ENCODE measurements around the gene RNF169. TPM values are rescaled to one million over a fixed set of nuclear protein-coding genes. Genes with fewer than 3 reads are reported as not detected.
"Not testable (repeated sequence)": the region's sequence is repeated elsewhere in the genome, so short reads cannot be mapped to it uniquely, and the experiment has no call there.

The RNF169 gene
- total RNA-seq, 1 experiment from 2014 or later: 14.7 TPM

DNA sequence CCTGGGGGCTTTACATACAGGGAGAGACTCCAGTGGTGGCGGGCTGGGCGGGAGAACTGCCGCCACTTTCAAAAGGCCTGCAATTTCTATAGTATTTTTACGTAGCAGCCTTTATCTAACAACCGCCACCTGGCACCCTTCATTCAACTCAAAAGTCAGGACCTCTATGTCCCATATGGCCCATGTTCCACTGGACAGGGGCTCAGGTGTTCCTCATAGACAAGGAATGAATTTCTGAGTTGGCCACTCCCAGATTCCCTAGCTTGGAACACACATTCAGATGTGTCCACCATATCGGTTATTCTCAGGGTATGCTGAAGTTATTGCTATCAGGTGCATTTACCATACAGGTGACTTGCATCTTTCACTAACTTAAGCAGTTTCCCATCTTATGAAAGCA lies 29.9 kb downstream of the RNF169 start:
- in situ Hi-C loops (cut with HindIII; ENCODE audit: low pct_unique_long_range_greater_than_20kb, low sequenced_read_pairs): no loop called here
- DNase-seq (ENCODE audit: low read depth, low spot score): no peak

DNA sequence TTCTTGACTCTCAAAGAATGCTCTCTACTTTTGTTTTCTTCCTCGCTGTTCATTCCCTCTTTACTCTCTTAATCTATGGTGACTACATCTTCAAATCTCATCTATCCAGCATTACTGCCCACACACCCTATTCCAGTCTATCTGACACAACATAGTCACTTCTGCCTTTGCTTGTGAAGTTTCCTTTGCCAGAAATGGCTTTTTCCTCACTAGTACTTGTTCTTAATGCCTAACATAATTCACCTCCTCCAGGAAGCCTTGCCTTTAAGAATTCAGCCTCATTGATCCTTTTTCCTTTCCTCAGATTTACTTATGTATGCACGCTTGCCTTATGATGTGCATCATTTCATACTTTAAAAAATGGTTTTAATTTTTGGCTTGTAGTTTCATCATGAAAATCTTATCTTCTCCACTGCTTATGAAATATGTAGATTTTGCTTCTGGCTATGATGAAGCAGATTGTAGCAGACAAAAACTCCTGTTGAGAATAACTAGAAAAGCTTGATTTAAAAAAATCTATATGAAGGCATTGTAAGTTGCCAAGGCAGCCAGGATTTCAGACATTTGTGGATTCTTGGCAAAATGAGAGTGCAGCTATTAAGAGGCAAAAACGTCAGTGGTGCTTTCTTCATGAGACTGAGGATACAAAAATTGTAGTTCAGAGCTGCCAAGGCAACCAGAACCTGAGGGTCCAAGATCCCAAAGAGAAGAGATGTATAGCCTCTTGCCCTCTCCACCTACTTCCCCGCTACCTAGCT lies 31.8 kb downstream of the RNF169 start:
- DNase-seq (ENCODE audit: low read depth, low spot score): no peak
- in situ Hi-C loops (cut with HindIII; ENCODE audit: low pct_unique_long_range_greater_than_20kb, low sequenced_read_pairs): no loop called here

DNA sequence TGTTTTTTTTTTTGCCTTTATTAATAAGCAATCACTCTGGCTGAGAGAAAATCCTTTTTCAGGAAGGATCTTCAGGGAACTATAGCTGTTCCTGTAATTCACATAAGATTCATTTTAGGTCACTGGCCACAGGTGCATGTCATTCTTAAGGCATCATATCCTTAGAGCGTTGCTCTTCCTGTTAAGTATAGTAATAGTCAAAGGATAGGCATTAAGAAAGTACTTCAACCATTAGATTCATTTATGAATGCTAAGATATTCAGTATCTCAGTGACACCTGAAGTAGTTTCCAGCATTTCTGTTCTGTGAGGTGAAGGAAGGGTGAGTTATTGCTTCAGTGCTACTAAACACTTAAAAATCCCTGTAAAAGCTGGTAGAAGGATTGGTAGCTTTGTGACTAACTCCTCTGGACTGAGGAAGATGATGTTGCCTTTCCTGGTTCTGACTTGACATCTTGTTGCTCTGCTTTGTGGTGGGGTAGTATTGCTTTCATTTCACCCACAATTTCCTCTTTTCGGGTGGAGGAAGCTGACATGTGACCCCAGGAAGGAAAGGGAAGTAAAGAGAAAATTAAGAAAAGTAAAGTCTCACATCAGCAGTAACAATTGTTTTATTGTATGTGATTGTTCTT lies 34.7 kb downstream of the RNF169 start:
- in situ Hi-C loops (cut with HindIII; ENCODE audit: low pct_unique_long_range_greater_than_20kb, low sequenced_read_pairs): no loop called here
- DNase-seq (ENCODE audit: low read depth, low spot score): no peak

DNA sequence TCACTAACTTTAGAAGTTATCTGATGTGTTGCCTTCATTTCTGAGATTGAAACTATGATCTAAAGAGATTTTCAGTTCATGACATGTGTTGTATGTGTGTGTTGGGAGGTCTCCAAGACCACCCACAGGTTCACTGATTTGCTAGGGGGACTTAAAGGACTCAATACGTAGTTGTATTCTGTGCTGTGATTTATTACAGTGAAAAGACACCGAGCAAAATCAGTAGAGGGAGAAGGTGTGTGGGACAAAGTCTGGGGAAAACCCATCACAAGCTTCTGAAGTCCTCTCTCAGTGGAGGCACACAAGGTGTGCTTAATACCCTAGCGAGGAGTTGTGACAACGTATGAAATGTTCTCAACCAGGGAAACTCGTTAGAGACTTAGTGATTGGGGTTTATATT lies 35.6 kb downstream of the RNF169 start:
- no peak for DNase-seq (ENCODE audit: low read depth, low spot score)
- in situ Hi-C loops (cut with HindIII; ENCODE audit: low pct_unique_long_range_greater_than_20kb, low sequenced_read_pairs): no loop called here

DNA sequence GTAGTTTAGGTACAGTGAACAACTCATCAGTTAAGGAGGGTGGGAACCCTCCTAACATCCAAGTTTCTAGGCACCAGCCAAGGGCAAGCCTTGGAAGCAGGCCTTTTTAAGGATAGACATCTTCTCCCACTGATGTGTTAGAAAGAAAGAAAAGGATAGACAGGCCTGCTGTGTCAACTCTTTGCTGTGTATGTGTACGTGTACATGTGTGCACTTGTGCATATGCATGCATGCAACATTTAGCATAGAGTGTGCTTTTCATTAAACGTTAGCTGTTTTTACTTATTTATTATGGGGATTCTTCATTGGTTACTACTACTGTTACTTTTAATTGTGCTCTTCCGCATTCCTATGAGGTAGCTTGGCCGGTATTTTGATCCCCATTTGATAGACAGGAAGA lies 36.1 kb downstream of the RNF169 start:
- in situ Hi-C loops (cut with HindIII; ENCODE audit: low pct_unique_long_range_greater_than_20kb, low sequenced_read_pairs): no loop called here
- DNase-seq (ENCODE audit: low read depth, low spot score): no peak

DNA sequence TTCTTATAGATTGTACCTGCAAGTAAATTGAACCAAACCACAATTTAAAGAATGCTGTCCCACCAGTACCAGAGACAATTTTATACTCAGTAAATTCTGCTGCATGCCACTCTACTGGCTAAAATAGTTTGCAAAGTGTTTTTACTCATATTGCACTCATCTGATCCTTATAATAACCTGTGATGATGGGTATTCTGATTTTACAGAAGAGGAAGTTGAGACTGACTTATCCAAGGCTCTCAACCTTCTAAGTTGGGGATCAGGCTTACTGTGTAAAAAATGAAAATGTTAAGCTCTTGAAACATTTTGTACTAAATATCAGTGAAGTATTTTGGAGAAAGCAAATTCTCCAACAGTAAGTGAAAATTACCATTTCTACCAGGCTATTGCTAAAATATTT lies 37.9 kb downstream of the RNF169 start:
- in situ Hi-C loops (cut with HindIII; ENCODE audit: low pct_unique_long_range_greater_than_20kb, low sequenced_read_pairs): no loop called here
- DNase-seq (ENCODE audit: low read depth, low spot score): no peak

DNA sequence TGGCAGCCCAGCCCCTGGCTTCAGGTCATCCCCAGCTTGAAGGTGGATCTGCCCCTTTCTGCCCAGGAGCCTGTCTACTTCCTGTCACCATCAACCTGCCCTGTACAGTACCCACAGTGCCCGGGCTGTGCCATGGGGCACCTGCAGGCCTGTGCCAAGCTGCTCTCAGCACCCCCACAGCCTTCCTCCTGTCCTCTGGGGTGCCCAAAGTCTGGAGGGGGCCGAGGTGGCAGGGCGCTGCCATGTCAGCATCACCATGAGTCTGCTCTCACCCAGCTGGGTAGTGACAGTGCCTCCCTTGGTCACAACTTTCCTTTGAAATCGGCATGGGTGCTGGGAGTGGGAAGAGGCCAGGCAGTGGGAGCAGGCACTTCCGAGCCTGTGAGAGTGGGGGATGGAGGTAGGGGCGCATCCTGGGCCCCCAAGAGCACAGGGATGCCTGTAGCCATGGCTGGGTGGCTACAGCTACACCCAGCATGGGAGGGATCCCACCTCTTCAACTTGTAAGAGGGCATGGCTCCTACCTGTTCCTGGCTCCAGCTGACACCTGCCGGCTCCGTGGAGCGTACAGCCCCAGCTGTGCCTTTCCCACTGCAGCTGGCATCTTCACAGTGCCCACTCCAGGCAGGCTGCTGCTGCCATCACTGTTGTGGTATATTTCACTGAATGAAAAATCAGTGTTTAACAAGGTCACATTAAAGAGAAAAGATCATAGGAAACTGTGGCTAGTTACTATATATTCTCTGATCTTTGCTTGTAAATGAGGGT lies 42.9 kb downstream of the RNF169 start:
- in situ Hi-C loops (cut with HindIII; ENCODE audit: low pct_unique_long_range_greater_than_20kb, low sequenced_read_pairs): no loop called here
- DNase-seq (ENCODE audit: low read depth, low spot score): no peak

DNA sequence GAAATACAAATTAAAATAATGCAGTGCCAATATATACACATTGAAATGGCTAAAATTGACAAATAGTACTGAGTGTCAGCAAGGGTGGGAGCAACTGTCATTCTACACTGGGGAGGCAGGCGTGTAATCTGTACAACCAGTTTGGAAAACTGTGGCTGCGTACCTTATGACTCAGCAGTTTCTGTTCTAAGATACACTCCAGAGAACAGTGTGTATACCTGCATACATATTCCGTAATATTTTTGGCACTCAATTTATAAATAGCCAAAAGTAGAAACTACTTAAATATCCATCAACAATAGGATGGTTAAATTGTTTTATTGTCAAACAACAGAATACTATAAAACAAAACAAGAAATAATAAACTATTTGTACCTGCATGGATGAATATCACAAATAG lies 57.6 kb downstream of the RNF169 start:
- no peak for DNase-seq (ENCODE audit: low read depth, low spot score)
- in situ Hi-C loops (cut with HindIII; ENCODE audit: low pct_unique_long_range_greater_than_20kb, low sequenced_read_pairs): no loop called here

DNA sequence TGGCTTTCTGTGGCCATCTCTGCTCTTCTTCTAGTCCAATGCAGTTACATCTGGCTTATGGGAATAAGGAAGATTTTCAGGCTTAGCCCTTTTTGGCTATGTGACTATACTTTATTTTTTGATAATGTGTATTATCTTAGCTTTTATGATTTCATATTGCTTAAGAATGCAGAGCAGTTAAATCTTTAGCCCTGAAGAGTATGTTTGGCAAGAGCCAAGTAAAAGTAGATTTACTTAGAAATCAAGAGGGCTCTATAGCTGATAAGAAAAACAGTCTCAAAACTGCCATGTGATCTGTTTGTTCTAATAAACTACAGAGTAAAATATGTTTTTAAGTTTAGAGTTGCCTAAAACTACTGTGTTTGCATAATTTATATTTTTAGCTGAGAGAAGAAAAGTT lies 61.2 kb downstream of the RNF169 start:
- no peak for DNase-seq (ENCODE audit: low read depth, low spot score)
- in situ Hi-C loops (cut with HindIII; ENCODE audit: low pct_unique_long_range_greater_than_20kb, low sequenced_read_pairs): no loop called here

DNA sequence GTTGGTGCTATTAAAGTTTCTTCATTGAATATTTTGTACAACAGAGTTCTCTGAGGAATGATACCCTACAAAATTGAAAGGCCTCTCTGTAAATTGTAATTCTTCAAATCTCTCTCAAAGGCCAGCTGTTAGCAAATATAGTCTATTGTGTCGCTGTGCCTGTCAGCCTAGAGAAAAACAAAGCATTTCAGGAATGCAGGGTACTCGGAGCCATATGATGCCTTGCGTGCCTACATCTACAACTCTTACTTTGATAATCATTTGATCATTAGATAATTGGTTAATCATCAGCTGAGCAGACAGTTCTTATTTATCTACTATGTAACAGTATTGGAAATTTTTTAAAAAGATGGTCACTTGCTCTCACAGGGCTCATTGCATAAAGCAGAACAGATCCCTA lies 67.3 kb downstream of the RNF169 start:
- in situ Hi-C loops (cut with HindIII; ENCODE audit: low pct_unique_long_range_greater_than_20kb, low sequenced_read_pairs): no loop called here
- DNase-seq (ENCODE audit: low read depth, low spot score): no peak

DNA sequence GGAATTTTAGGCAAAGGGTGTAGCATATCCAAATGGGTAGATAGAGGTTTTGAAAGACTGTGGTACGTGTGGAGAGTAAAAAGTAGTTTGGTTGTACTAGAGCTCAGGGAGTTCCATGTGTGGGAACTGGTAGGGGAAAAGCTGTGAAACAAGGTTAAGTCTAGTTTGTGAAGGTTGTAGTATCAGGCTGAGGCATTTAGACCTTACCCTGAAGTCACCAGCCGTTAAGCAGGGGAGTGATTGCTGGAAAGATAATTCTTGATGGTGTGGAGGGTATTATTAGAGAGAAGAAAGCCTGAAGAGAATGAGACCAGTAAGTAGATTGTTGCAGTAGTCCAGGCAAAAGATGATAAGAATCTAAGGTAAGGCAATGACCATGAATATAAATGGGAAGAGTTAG lies 68.0 kb downstream of the RNF169 start:
- DNase-seq (ENCODE audit: low read depth, low spot score): no peak
- in situ Hi-C loops (cut with HindIII; ENCODE audit: low pct_unique_long_range_greater_than_20kb, low sequenced_read_pairs): no loop called here

DNA sequence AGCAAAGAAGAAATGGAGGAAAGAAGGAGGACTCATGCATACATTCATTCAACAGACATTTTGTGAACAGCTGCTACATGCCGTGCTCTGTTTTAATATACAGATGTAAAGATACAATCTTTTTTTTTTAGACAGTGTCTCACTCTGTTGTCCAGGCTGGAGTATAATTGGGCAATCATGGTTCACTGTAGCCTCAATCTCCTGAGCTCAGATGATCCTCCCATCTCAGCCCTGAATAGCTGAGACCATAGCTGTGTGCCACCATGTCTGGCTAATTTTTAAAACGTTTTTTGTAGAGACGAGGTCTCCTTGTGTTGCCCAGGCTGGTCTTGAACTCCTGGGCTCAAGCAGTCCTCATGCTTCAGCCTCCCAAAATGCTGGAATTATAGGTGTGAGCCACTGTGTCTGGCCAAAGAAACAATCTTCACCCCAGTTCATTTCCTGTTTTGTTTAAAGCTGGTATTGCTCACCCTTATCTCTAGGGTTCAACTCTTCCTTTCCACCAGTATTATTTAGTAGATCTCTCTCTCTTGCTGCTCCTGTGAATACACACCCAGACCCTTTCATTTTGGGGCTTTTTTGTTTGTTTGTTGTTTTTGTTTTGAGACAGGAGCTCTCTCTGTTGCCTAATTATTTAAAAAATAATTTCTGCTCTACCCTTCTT lies 69.8 kb downstream of the RNF169 start:
- in situ Hi-C loops (cut with HindIII; ENCODE audit: low pct_unique_long_range_greater_than_20kb, low sequenced_read_pairs): no loop called here
- DNase-seq (ENCODE audit: low read depth, low spot score): no peak

DNA sequence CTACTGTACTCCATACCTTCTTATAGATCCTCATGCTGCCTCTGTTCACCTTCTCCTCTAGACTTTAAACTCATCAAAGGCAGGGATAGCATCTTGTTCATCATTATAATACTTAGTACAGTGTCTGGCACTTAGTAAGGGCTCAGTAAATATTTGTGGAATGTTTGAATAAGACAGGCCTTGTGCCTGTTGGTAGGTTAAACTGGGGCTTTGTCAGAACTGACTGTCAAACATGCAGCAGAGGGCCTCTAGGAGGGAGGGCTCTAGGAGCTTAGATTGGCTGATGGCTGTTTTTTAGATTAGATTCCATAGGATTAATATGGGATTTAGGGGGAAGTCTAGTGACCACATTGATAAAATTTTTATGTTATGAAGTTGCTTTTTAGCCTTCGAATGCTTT lies 70.8 kb downstream of the RNF169 start:
- no peak for DNase-seq (ENCODE audit: low read depth, low spot score)
- in situ Hi-C loops (cut with HindIII; ENCODE audit: low pct_unique_long_range_greater_than_20kb, low sequenced_read_pairs): no loop called here

DNA sequence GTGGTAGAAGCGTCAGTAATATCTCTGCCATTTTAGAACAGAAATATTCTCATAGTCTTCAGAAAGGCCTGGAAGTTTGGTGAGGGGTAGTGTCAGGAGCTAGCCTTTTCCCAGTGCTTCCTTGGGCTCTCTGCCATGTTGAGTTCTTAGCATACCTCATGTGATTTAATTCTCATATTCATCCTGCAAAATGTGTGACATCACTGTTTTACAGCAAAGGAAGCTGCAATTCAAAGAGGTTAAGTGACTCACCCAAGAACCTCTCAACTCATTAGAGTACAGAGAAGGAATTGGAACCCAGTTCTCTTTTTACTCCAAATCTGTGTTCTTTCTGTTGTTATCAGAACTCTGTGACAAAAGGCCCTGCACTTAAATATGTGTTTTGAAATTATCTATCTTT lies 72.1 kb downstream of the RNF169 start:
- in situ Hi-C loops (cut with HindIII; ENCODE audit: low pct_unique_long_range_greater_than_20kb, low sequenced_read_pairs): no loop called here
- peak; percentile 50 for DNase-seq (ENCODE audit: low read depth, low spot score)

DNA sequence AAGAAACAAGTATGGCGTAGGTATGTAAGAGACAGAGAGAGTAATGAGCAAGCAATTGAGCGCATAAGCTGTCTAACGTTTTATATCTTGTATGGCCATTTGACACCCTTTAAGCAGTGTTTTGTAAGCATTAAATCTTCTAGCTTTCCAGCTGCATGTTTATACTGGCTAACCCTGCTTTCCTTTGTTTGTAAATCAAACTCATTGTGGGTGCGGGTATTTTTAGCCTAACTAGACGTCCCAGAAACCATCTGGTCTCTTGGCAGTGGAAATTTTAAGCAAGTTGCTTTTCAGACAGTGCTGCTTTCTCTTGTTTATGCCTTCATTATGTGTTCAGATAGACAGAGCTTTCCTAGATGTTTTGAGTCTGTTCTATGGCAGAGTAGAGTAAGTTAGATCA lies 73.5 kb downstream of the RNF169 start:
- in situ Hi-C loops (cut with HindIII; ENCODE audit: low pct_unique_long_range_greater_than_20kb, low sequenced_read_pairs): no loop called here
- no peak for DNase-seq (ENCODE audit: low read depth, low spot score)

DNA sequence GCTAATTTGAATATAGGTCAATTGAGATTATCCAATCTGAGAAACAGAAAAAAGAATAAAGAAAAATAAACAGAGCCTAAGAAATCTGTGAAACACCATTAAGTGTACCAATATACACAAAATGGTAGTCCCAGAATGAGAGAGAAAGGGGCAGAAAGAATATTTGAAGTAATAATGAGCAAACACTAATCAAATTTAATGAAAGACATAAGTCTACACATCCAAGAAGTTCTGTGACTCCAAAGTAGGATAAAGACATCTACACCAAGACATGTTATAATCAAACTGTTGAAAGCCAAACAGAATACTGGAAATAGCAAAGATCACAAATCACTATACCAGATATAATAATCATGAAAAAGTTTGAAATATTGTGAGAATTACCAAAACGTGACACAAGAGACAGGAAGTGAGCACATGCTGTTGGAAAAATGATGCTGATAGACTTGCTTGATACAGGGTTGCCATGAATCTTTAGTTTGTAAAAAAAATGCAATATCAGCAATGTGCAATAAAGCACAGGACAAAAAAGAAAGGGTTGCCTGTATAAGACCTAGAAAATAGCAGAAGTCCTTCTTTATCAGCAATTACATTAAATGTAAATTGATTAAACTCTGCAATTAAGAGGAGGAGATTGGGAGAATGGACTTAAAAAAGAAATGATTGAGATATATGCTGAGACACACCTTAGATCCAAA lies 75.8 kb downstream of the RNF169 start:
- DNase-seq (ENCODE audit: low read depth, low spot score): no peak
- in situ Hi-C loops (cut with HindIII; ENCODE audit: low pct_unique_long_range_greater_than_20kb, low sequenced_read_pairs): no loop called here

DNA sequence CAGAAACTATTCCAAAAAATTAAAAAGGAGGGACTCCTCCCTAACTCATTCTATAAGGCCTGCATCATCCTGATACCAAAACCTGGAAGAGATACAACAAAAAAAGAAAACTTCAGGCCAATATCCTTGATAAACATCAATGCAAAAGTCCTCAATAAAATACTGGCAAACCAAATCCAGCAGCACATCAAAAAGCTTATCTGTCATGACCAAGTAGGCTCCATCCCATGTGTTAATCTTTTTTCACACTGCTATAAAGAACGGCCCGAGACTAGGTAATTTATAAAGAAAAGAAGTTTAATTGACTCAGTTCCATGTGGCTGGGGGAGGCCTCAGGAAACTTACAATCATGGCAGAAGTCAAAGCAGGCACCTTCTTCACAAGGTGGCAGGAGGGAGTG lies 76.9 kb downstream of the RNF169 start:
- DNase-seq (ENCODE audit: low read depth, low spot score); in situ Hi-C loops (cut with HindIII; ENCODE audit: low pct_unique_long_range_greater_than_20kb, low sequenced_read_pairs): not testable (repeated sequence)

DNA sequence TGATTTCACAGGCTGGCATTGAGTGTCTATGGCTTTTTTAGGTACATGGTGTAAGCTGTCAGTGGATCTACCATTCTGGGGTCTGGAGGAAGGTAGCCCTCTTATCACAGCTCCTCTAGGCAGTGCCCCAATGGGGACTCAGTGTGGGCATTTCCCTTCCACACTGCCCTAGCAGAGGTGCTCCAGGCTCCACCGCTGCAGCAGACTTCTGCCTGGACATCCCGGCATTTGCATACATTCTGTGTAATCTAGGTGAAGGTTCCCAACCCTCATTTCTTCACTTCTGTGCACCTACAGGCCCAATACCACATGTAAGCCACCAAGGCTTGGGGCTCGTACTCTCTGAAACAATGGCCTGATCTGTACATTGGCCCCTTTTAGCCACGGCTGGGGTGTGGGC lies 78.3 kb downstream of the RNF169 start:
- DNase-seq (ENCODE audit: low read depth, low spot score): no peak
- in situ Hi-C loops (cut with HindIII; ENCODE audit: low pct_unique_long_range_greater_than_20kb, low sequenced_read_pairs): no loop called here
